A549 treated with CpdA at 1 μM for 4 hours (cell line): ENCODE measurements around the gene HSPA9. TPM values are rescaled to one million over a fixed set of nuclear protein-coding genes. Genes with fewer than 3 reads are reported as not detected.

Experiments
- total RNA-seq: library from RNA; stranded (reverse); fragments of 200-300 nt; extraction: Qiagen RNA extraction; gene quantifications from 5 replicates; pipeline ENCODE4 v1.2.3, GENCODE V29; 2022; ENCODE audit warnings: low read depth

The HSPA9 gene
- 345 to 394 TPM (median 363 TPM) in 5 replicates for total RNA-seq

GRCh38 chr5:138575194-138576015 is at the start of gene HSPA9:
TSS of gene HSPA9 (minus strand) at chr5:138575401. CDS start at chr5:138575318, 83 bp downstream.

GRCh38 chr5:138542956-138543729 is 32.1 kb downstream of the HSPA9 start, which contains the start of gene ETF1:
TSS of gene ETF1 (minus strand) at chr5:138543236. CDS start at chr5:138542918, 318 bp downstream.

Other genes starting within 250 kb of the HSPA9 start
- 10.5 to 13.4 TPM (median 12.5 TPM) in 5 replicates for gene CDC25C, start 243.6 kb downstream of the HSPA9 start, total RNA-seq
- gene FAM53C, start 237.1 kb downstream of the HSPA9 start, total RNA-seq = 21.7 to 23.9 TPM (median 22.9 TPM) in 5 replicates
- gene KDM3B, start 222.7 kb downstream of the HSPA9 start, total RNA-seq = 38.4 to 52.9 TPM (median 42.6 TPM) in 5 replicates
- 5.9 to 7.4 TPM (median 6.7 TPM) in 5 replicates for gene REEP2, start 136.3 kb downstream of the HSPA9 start, total RNA-seq
- 7.3 to 12.6 TPM (median 11.2 TPM) in 5 replicates for gene EGR1, start 109.9 kb downstream of the HSPA9 start, total RNA-seq
- gene ETF1, start 32.2 kb downstream of the HSPA9 start, total RNA-seq = 120 to 156 TPM (median 125 TPM) in 5 replicates
- gene CTNNA1, start 178.0 kb upstream of the HSPA9 start, total RNA-seq = 202 to 244 TPM (median 212 TPM) in 5 replicates